HG02642 (cell line): ENCODE data around the gene PABPN1L.
"Not testable (repeated sequence)": the region's sequence is repeated elsewhere in the genome, so short reads cannot be mapped to it uniquely, and the experiment has no call there.

Experiments
- ATAC-seq: cut with Tn5 transposase; IDR thresholded peaks from one replicate; pipeline ENCODE4 v1.9.1; 2021; ENCODE audit warnings: mild to moderate bottlenecking; ENCODE audit not compliant: unreplicated experiment, poor library complexity

The PABPN1L gene

DNA sequence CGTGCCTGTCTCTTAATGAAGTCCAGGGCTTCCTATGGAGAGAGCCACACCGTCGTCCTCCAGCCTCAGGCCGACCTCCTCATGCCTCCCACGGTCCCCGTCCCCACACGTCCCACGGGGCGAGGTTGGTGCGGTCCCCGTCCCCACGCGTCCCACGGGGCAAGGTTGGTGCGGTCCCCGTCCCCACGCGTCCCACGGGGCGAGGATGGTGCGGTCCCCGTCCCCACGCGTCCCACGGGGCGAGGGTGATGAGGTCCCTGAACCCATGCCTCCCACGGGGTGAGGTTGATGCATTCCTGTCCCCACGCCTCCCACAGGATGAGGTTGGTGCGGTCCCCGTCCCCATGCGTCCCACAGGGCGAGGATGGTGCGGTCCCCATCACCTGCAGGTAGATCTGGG is 30.6 kb downstream of the PABPN1L start:
- ATAC-seq: no peak

DNA sequence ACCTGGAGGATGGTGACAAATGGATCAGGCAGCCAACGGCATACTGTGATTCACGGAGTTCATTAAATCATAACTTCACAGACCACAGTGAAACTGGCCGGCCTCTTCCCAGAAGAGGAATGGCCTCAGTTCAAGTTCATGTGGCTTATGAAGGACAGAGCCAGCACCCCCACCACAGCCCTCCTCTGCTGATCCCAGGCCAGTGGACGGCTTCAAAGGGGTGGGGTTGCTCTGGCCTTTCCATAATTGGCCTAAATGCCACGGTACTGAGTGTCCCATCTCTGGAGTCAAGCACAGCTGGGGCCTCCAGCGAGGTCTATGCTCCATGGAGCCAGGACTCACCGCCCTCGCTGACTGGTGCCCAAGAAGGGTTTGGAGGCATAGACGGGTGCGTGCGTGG is 31.1 kb downstream of the PABPN1L start:
- ATAC-seq: no peak

DNA sequence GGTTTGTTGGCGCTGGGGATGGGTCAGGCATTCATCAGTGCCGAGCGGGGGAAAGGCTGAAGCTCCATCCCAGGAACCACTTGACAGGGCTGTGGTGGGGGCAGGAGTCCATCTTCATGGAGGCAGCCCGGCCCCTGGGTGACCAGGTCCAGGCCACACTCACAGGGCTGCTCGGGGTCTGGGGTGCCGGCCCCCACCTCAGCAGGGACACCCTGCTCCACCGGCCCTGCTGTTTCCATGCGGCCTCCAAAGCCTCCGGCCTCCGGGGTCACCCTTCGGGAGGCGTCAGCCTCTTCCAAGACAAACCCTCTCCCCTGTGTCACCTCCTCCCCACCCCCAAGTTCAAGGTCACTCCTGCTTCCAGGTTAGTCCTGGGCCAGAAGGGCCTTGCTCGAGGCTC is 31.8 kb downstream of the PABPN1L start:
- ATAC-seq: no peak

DNA sequence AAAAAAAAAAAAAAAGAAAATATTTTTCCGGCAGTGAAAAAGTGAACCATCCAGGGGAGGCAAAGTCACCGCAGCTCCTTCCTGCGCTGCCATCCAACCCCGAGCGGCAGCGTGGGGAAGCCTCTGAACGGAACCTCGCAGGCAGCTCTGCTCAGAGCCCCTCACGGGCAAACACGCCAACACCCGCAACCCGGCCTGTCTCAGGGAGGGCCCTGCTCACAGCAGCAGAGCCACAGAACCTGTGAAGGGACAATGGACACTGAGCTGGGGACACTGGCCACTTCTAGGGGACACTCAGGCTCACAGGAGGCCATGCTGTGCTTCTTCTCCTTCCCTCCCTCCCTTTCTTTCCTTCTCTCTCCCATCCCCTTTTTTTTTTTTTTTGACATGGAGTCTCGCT is 33.4 kb downstream of the PABPN1L start:
- no peak for ATAC-seq

DNA sequence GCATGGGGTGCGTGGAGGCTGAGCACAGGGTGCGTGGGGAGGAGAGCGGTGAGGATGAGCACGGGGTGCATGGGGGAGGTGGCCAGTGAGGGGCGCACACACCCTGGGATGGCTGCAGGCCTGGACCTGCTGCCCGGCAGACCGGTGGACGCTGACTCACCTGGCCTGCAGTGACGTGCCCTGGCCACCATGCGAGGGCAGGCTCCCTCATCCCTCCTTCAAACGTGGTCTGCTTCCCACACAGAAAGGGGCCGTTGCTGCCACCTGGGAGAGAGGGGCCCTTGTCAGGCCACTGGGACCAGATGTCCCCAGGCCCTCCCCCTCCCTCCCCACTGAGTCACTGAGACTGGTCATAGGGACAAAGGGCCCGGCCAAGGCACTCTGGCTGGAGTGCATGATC is 34.6 kb downstream of the PABPN1L start:
- ATAC-seq: no peak

DNA sequence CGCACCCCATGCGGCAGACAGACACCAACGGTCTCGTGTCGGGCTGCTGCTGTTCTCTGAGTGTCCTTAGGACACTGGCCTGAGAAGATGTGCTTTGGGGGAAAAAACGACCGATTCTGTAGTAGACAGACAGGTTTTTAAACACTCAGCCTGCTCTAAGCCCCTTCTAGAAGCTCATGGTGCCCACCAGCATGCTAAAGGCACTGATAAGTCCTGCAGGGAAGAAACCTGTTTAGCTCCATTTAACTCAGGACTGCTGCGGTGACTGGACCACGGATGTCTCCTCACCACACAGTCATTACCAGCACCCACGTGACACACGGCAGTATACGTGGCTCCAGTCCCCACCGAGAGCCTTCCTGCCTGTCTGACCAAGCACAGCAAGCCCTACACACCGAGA is 35.7 kb downstream of the PABPN1L start:
- ATAC-seq: no peak

DNA sequence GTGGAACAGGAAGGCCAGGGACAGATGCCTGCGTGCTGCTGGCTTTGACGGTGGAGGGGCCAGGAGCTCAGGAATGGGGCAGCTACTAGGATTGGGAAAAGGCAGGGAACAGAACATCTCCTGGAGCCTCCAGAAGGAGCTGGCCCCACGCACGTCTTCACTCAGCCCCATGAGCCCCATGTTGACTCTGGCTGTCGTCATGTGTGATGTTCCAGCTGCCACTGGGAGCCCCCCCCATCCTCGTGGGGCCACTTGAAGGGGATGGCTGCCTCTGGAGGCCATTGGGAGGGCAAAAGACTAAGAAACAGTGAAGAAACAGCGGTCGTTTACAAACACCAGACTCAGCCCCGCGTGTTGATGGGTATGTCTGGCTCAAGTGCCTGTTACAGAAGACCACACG is 36.2 kb downstream of the PABPN1L start:
- ATAC-seq: no peak

DNA sequence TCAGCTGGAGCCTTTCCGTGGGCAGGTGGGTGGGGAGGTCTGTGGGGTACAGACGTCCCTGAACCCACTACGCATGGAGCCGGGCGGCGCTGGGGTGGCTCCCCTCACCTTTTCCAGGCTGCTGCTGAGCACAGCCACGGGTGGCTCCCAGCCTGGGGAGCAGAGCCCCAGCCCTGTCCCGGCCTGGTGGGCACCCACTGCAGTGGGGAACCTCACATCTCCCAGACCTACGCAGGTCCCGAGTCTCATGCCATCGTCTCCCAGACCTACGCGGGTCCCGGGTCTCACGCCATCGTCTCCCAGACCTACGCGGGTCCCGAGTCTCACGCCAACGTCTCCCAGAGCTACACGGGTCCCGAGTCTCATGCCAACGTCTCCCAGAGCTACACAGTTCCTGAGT is 37.7 kb downstream of the PABPN1L start:
- ATAC-seq: no peak

DNA sequence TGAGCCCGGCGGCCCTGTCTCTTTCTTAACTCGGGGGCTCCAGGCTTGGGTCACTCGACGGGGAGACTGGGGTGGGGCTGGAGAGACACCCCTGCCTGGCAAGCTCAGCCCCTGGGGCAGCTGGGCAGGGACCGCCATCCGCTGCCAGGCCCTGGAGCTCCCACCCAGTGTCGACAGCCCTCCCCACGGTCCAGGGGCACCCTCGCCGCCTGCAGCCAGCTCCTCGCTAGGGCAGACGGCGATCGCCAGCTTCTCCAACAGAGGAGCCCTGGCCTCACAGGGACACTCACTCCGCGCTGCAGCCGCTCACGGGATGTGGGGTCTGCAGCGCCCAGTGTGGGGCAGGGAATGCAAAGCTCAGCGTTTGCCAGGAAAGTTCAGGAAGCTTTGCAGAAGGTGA is 38.7 kb downstream of the PABPN1L start:
- no peak for ATAC-seq

DNA sequence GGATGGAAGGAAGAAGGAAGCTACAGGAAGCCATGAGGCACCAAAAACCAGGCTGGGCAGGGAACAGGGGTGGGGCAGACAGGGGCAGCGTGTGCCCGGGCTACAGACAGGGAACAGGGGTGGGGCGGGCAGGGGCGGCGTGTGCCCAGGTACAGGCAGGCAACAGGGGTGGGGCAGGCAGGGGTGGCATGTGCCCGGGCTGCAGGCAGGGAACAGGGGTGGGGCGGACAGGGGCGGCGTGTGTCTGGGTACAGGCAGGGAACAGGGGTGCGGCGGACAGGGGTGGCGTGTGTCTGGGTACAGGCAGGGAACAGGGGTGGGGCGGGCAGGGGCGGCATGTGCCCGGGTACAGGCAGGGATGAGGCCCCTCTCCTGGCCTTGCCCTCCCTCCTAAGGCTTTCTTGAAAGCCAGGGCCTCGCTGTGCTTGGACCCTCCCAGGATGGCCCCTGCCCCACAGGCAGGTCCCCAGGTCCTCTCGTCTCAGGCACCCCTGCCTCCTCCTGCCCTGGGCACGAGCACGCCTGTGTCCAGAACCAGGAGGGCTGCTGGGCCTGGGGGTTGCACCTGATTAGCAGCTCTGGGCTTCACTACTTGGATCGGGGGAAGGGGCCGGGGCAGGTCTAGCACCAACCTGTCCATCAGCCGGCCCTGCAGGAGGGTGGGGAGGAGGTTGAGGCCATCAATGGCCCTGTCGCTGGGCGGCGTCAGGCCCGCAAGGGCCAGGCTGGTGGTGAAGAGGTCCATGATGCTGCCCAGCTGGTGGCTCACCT is 40.2 kb downstream of the PABPN1L start:
- no peak for ATAC-seq

DNA sequence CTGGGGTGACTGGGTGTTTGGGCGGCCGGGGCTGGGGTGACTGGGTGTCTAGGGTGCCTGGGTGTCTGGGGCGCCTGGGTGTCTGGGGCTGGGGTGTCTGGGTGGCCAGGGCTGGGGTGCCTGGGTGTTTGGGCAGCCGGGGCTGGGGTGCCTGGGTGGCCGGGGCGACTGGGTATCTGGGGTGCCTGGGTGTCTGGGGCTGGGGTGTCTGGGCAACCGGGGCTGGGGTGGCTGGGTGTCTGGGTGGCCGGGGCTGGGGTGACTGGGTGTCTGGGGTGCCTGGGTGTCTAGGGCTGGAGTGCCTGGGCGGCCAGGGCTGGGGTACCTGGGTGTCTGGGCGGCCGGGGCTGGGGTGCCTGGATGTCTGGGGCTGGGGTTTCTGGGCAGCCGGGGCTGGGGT is 41.3 kb downstream of the PABPN1L start:
- no peak for ATAC-seq

DNA sequence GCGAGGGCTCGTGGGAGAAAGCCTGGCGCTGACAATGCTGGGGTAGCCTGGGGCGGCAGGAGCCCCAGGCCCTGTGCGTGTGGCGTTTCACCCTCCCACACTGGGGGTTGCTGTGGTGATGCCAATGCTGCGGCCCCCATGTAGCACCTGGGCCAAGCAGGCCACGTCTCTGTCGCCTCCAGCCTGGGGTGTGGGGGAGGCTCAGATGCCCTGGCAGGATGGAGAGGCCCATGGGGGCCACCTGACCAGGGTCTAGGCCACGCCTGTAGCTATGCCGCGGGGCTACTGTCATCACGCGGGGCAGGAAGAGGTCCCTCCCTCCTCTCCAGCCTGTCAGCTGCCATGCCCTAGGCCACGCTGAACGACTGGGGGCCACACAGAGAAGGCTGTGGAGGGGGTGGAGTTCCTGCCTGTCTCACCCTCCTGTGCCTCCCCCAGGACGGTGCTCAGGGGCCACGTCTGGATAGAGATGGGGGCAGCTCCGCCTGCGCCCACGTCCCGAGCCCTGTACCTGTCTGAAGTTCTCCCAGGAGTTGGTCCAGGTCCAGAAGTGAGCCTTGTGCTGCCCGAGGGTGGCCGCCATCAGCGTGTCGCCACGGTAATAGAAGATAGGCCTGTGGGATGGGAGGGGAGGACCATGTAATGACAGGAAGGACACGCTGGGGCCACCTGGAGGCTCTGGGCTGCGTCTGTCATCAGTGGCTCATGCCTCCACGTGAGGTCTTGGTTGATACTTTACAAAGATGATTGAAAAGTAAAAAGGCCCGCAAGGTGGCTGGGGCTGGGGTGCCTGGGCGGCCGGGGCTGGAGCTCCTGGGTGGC is 42.0 kb downstream of the PABPN1L start:
- no peak for ATAC-seq

DNA sequence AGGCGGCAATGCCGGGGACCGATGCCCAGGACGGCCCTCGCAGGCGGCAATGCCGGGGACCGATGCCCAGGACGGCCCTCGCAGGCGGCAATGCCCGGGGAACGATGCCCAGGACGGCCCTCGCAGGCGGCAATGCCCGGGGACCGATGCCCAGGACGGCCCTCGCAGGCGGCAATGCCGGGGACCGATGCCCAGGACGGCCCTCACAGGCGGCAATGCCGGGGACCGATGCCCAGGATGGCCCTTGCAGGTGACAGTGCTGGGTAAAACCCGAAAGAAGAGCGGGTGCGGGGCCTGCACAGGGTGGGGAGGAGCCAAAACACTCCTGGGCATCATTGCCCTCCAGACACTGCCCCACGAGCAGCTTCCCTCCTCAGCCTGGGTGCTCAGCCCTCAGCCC is 42.8 kb downstream of the PABPN1L start:
- not testable (repeated sequence) for ATAC-seq

DNA sequence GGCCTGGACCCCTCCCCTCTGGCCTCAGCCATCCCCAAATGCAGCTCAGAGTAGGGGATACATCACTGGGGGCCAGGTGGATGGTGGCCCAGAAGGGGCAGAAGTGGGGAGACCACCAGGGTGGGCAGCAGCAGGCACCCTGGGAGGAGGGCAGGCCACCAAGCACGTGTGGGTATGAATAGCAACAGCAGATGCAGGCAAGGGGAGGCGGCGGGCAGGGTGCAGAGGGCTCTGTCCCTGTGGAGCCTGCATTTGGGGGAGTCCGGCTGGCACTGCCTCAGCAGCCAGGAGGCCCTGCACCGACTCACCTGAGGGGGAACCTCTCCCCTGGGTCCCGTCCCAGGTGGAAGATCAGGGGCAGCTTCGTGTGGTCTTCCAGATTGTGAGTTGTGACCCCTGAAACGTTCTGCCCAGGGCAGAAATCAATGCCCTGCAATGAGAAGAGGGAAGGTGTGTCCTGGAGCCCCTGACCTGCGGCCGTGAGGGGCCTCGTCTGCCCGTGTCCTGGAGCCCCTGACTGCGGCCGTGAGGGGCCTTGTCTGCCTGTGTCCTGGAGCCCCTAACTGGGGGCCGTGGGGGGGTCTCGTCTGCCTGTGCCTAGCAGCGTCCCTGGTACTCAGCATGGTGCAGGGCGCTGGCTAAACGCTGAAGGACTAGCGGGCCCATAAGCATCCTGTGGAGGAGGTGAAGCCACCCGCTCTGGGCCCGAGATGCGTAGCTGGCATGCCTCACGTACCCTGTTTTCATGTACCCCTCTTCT is 44.0 kb downstream of the PABPN1L start:
- no peak for ATAC-seq

DNA sequence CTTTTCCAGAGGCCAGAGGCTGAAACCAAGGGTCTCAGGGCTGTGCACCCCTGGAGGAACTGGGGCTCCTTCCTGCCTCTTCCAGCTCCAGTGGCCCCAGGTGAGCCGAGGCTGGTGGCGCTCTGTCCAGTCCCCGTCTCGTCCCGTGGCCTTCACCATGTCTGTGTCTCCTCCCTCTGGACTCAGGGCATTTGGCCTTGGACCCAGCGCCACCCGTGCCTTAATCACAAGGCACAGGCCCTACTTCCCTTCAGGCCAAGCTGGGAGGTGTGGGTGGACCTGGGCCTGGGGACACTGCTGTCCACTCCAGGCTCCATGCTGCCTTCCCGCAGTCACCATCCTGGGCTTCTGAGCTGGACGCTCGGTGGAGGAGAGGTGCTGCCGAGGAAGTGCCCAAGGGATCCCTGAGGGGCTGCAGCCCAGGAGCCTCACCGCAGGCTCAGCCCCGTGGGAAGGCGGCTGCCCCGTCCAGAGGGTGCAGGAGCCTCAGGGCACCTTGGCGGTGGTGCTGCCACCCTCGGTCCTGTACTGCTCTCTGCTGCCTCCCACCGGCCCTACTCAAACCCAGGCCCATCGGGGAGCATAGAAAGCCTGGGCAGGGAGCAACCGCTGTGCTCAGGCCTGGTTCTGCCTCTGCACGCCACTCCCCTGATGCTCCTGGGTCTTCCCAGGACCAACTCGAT is 45.2 kb downstream of the PABPN1L start:
- ATAC-seq: no peak

DNA sequence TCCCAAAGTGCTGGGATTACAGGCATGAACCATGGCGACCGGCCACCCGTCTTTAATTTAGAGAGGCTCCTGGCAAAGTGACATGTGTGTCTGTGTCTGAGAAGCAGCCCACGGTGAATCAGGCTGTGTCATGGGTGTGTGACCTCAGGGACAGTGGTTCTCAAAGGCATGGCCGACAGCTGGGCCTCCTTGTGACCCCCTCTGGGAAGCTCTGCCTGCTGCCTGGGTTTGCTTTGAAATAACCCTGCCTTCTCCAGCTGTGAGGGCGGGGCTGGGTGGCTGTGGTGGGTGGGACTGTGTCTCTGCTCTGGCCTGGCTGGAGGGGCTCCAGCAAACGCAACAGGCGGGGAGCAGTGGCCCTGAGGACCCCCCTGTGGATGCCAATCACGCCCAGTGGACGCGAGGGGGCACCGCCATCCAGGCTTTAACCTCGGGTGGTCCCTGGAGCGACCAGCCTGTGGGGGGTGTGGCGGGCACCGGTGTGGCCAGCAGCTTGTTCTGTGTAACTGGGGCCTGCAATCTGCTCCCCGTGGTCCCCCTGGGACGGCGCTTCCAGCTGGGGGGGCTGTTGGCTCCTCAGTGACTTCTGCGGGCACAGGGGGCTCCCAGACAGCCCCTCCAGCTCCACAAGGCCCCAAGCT is 46.0 kb downstream of the PABPN1L start:
- ATAC-seq: no peak

DNA sequence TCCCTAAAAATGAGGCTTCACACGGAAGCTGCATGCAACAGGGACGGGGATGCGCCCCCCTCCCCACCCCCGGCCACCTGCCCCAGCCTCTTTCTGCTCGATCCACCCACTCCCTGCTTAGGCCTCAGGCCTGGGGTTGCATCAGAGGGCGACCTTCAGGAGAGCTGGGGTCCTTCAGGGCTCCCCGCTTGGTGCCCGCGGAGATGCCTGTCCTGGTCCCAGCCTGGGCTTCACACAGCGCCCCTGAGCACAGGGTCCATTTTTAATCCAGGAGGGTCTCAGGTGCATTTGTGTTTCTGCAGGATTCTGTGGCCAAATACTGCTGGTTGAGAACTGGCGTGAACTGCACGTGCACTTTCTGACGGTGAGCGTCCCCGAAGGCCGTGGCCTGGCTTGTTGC is 47.3 kb downstream of the PABPN1L start:
- ATAC-seq: no peak

DNA sequence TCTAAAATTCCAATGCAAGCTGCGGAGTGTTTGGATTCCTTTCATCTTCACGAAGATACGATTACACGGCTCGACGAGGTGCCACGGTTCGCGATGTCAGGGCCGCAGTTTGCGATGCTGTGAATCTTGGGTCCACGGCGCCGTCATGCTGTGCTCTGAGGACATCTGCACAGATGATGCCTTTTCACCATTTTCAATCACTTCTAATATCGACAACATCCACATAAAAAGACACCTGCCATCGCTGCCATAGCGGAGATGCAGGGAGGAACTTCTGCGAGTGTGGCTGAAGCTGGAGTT is 47.9 kb downstream of the PABPN1L start:
- no peak for ATAC-seq

DNA sequence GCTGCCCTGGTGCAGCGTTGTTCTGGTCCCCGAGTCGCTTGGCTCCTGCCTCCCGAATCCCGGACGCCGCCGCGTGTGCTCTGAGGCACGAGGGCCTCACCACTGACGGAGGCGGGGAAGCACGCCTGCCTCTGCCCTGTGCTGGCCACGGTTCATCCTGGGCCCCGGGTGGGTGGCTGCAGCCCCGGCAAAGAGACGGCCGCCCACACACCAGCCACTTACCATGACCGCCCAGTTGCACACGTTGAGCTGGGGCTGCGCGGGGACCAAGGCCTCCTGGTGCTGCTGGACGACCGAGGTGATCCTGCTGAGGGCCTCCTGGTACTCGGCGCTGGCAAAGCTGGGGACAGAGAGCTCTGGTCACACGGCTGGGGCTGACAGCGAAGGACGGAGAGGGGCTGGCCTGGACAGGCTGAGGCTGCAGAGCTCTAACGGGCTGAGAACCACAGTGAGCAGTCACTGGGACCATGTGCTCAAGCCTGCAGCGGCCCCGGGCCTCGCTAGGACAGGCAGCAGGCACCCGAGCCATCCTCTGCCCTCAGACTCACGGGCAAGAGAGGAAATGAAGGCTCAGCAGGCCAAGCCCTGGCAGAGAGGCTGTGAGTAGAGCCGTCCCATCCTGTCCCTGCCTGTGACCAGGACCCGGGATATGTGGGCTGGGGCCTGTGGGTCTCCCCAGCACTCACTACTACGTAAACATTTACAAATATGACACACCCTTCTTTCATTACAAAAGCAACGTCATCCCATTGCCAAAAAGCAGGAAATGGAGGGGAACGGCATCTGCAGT is 48.5 kb downstream of the PABPN1L start:
- ATAC-seq: no peak
